Skeletal muscle tissue (tissue), 5 donors: ENCODE data around the gene GRSF1. TPM values are rescaled to one million over a fixed set of nuclear protein-coding genes. Genes with fewer than 3 reads are reported as not detected.
"Not testable (repeated sequence)": the region's sequence is repeated elsewhere in the genome, so short reads cannot be mapped to it uniquely, and the experiment has no call there.

Experiments
- H3K27ac ChIP-seq: one replicate; pipeline ENCODE4 v1.7.0; 2013; ENCODE audit warnings: mild to moderate bottlenecking, low read depth, low read length, inconsistent platforms
- H3K27me3 ChIP-seq, 3 donors: one replicate each; pipeline ENCODE4 v1.7.0; 2013; ENCODE audit warnings: low read length in 3 of 3; ENCODE audit not compliant: control insufficient read depth in 3 of 3, insufficient read depth in 3 of 3
- H3K36me3 ChIP-seq, 3 donors: one replicate each; pipeline ENCODE4 v1.7.0; 2013; ENCODE audit warnings: low read length in 3 of 3; ENCODE audit not compliant: control insufficient read depth in 3 of 3, insufficient read depth in 3 of 3
- H3K4me1 ChIP-seq, 3 donors: one replicate each; pipeline ENCODE4 v1.7.0; 2013; ENCODE audit warnings: low read length in 3 of 3, mild to moderate bottlenecking in 3 of 3; ENCODE audit not compliant: control insufficient read depth in 3 of 3, insufficient read depth in 3 of 3
- H3K4me3 ChIP-seq, 3 donors: one replicate each; pipeline ENCODE4 v1.7.0; 2013; ENCODE audit warnings: low read length in 3 of 3
- H3K9ac ChIP-seq, 3 donors: one replicate each; pipeline ENCODE4 v1.7.0; 2013; ENCODE audit warnings: low read length in 3 of 3, mild to moderate bottlenecking in 3 of 3, moderate library complexity in 2 of 3, low read depth in 1 of 3
- H3K9me3 ChIP-seq, 3 donors: one replicate each; pipeline ENCODE4 v1.7.0; 2013; ENCODE audit warnings: low read length in 3 of 3; ENCODE audit not compliant: control insufficient read depth in 3 of 3
- small RNA-seq: library from RNA; depleted of rRNA; stranded (forward); fragments of <200 nt; gene quantifications from one replicate; pipeline ENCODE3, GENCODE V24; 2014
- total RNA-seq: library from RNA; depleted of rRNA; stranded (reverse); fragments of >200 nt; gene quantifications from one replicate; pipeline ENCODE4 v1.2.3, GENCODE V29; 2014
- donor health status: Osteomylitis.

The GRSF1 gene
- total RNA-seq, 1 donor from 2014 or later: 87.7 TPM

- not testable (repeated sequence) for H3K4me3 ChIP-seq, H3K4me1 ChIP-seq, H3K27ac ChIP-seq, H3K9ac ChIP-seq, H3K27me3 ChIP-seq, H3K9me3 ChIP-seq
- peaks cover 4 to 28% (median 21%) of the 10 kb centered on the region in 3 donors for H3K36me3 ChIP-seq
Measured at GRCh38 chr4:70769396-70769795, 70.3 kb downstream of the GRSF1 start.

- Histone ChIP-seq H3K9me3 (no peaks in the 10 kb centered on the region), H3K4me3 (no peak overlapping the region), H3K27me3 (no peaks in the 10 kb centered on the region), H3K36me3 (peaks cover 7 to 31% (median 27%) of the 10 kb centered on the region in 3 donors), H3K9ac (no peak overlapping the region), H3K27ac (no peak overlapping the region), H3K4me1 (no peaks in the 10 kb centered on the region)
Measured at GRCh38 chr4:70768301-70768948, 71.3 kb downstream of the GRSF1 start.

Small RNA genes within 50 kb of the gene (small RNA-seq; reads per million reads assigned to genes)
- gene RF00026: not detected
- gene RNU6-891P: not detected

Other genes starting within 250 kb of the GRSF1 start
- not detected for gene AMBN, start 247.6 kb downstream of the GRSF1 start, total RNA-seq
- 2.1 TPM for gene ENAM, start 211.1 kb downstream of the GRSF1 start, total RNA-seq
- 2.1 TPM for gene JCHAIN, start 173.4 kb downstream of the GRSF1 start, total RNA-seq
- 13.6 TPM for gene UTP3, start 151.4 kb downstream of the GRSF1 start, total RNA-seq
- 60.0 TPM for gene RUFY3, start 117.9 kb downstream of the GRSF1 start, total RNA-seq
- 30.3 TPM for gene MOB1B, start 62.5 kb upstream of the GRSF1 start, total RNA-seq
- gene DCK, start 153.8 kb upstream of the GRSF1 start, total RNA-seq: 18.3 TPM